Bronchial epithelial cell (primary cell): ENCODE data around the gene COLEC12. TPM values are rescaled to one million over a fixed set of nuclear protein-coding genes. Genes with fewer than 3 reads are reported as not detected.

Experiments used
- DNase-seq: peaks from one replicate; pipeline ENCODE4 v3.0.0-alpha.2; 2010; ENCODE audit warnings: low read depth
- FAIRE-seq: peaks from 2 replicates; lab custom pipeline; 2011; peaks lifted over from hg19 to GRCh38; lab: Jason Lieb, UNC
- H3K27me3 ChIP-seq: 2 replicates; pipeline ENCODE4 v1.5.1; 2011; ENCODE audit warnings: low read length; ENCODE audit not compliant: control insufficient read depth, insufficient read depth
- H3K36me3 ChIP-seq: 2 replicates; pipeline ENCODE4 v1.5.1; 2011; ENCODE audit warnings: low read length; ENCODE audit not compliant: control insufficient read depth, insufficient read depth
- H3K4me3 ChIP-seq: 2 replicates; pipeline ENCODE4 v1.5.1; 2011; ENCODE audit warnings: mild to moderate bottlenecking, low read depth, low read length, control low read depth
- total RNA-seq: library from RNA; depleted of rRNA; stranded (reverse); fragments of >200 nt; gene quantifications from 2 replicates; pipeline ENCODE4 v1.2.1, GENCODE V29; 2014
- TF ChIP-seq, protein P1 (sequence below): IDR thresholded peaks from 2 replicates; pipeline ENCODE4 v1.5.1; 2011; ENCODE audit warnings: mild to moderate bottlenecking, moderate library complexity, low read length, control low read depth, inconsistent platforms; ENCODE audit not compliant: insufficient read depth, severe bottlenecking

The COLEC12 gene
- total RNA-seq, 1 donor from 2014 or later: 0.53 TPM

- no peak overlapping the region for H3K4me3 ChIP-seq
- H3K36me3 ChIP-seq: no peaks in the 10 kb centered on the region
- no peak for FAIRE-seq
- no peak for DNase-seq
- TF ChIP-seq, protein P1, sequence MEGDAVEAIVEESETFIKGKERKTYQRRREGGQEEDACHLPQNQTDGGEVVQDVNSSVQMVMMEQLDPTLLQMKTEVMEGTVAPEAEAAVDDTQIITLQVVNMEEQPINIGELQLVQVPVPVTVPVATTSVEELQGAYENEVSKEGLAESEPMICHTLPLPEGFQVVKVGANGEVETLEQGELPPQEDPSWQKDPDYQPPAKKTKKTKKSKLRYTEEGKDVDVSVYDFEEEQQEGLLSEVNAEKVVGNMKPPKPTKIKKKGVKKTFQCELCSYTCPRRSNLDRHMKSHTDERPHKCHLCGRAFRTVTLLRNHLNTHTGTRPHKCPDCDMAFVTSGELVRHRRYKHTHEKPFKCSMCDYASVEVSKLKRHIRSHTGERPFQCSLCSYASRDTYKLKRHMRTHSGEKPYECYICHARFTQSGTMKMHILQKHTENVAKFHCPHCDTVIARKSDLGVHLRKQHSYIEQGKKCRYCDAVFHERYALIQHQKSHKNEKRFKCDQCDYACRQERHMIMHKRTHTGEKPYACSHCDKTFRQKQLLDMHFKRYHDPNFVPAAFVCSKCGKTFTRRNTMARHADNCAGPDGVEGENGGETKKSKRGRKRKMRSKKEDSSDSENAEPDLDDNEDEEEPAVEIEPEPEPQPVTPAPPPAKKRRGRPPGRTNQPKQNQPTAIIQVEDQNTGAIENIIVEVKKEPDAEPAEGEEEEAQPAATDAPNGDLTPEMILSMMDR: no peak
- H3K27me3 ChIP-seq: no peaks in the 10 kb centered on the region
These were observed 29.6 kb downstream of the COLEC12 start for GRCh38 chr18:470661-471501.

DNA sequence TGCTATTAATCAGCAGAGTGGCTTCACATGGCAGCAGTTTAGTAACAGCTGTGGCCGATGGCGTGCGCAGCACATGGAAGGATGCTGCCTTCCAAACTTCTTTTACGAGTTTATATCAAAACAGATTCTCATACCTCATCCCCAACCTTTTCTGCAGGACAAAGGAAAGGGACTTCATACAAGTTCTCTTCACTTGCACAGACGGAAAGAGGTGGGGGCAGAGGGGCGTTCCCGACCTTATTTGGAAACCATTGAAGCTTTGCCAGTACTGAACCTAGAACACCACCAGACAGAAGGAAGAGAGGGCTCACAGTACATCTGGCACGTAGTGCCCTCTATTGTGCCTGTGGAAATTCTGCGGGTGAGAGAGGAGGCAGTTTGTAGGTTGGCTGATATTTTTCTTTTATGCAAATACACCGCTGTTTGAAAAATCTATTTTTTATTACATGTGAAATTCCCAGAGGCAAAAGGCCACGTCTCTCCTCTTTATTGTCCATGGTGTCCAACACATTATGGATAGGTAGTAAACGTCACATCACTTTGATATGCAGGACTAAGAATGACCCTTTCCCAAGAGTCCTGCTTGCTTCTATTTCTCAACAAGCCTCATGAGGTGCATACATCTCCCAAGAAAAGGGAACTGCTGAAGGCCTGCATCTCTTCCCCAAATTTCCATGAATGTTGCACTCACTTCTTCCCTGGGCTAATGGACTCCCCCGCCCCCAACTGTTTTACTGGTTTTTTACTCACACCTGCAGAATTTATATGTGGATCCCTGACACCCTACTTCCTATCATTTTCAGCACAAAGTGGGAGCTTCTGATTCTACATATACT lies 31.3 kb downstream of the COLEC12 start:
- H3K27me3 ChIP-seq: no peaks in the 10 kb centered on the region

GRCh38 chr18:463827-464541 lies 36.5 kb downstream of the COLEC12 start:
- Histone ChIP-seq H3K27me3 (no peaks in the 10 kb centered on the region), H3K36me3 (no peaks in the 10 kb centered on the region), H3K4me3 (no peak overlapping the region)
- no peak for DNase-seq
- TF ChIP-seq, protein P1: no peak
- FAIRE-seq: no peak

More for the DNA sequence above, 31.3 kb downstream of the COLEC12 start:
- TF ChIP-seq, protein P1: no peak
- DNase-seq (no peak), FAIRE-seq (no peak)
- no peaks in the 10 kb centered on the region for H3K36me3 ChIP-seq
- H3K4me3 ChIP-seq: no peak overlapping the region

DNA sequence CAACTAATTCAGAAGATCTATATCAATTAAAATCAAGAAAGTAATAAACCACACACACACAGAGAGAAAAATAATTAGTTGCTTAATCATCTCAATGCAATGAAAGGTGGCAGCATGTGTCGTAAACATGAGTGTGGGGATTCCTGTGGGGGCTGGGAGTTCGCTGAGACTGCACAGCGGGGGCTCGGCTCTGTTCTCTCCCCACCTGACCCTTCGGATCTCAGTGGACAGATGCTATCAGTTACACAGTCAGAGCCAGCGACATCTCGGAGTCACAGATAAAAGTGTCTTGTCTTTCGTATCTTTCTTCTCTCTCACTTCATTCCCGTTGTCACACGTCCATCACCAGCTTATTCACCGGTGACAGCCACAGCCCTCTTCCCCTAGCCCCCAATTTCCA lies 37.1 kb downstream of the COLEC12 start:
- TF ChIP-seq, protein P1: no peak
- Histone ChIP-seq H3K4me3 (no peak overlapping the region), H3K36me3 (no peaks in the 10 kb centered on the region), H3K27me3 (no peaks in the 10 kb centered on the region)
- DNase-seq: no peak
- FAIRE-seq: no peak

- TF ChIP-seq, protein P1: no peak
- Histone ChIP-seq H3K27me3 (no peaks in the 10 kb centered on the region), H3K36me3 (no peaks in the 10 kb centered on the region), H3K4me3 (no peak overlapping the region)
- DNase-seq (no peak), FAIRE-seq (no peak)
These were observed 38.7 kb downstream of the COLEC12 start for GRCh38 chr18:461762-462161.
